HEK293 (cell line): ENCODE measurements around the gene XPR1.

ENCODE experiments used
- AEBP2 ChIP-seq: fragments of 450-650 bp; formaldehyde crosslinking; IDR thresholded peaks from 2 replicates; pipeline ENCODE4 v1.5.1; 2016; ENCODE audit warnings: missing biosample characterization, missing genetic modification characterization, borderline replicate concordance
- CTCF ChIP-seq: fragments of 450-650 bp; formaldehyde crosslinking; IDR thresholded peaks from 2 replicates; pipeline ENCODE4 v1.5.1; 2016; ENCODE audit warnings: missing biosample characterization, missing genetic modification characterization
- KLF16 ChIP-seq: fragments of 450-650 bp; formaldehyde crosslinking; IDR thresholded peaks from 2 replicates; pipeline ENCODE4 v1.5.1; 2017; ENCODE audit warnings: missing biosample characterization, missing genetic modification characterization
- MZF1 ChIP-seq: fragments of 450-650 bp; formaldehyde crosslinking; IDR thresholded peaks from 2 replicates; pipeline ENCODE4 v1.5.1; 2017; ENCODE audit warnings: missing biosample characterization, missing genetic modification characterization, borderline replicate concordance
- REST ChIP-seq: fragments of 450-650 bp; formaldehyde crosslinking; IDR thresholded peaks from 2 replicates; pipeline ENCODE4 v1.5.1; 2016; ENCODE audit warnings: missing biosample characterization, missing genetic modification characterization
- TCF7L2 ChIP-seq: IDR thresholded peaks from 2 replicates; pipeline ENCODE4 v1.6.1; 2011; ENCODE audit warnings: low read depth, mild to moderate bottlenecking, inconsistent platforms, low read length, moderate library complexity, borderline replicate concordance
- ZBTB11 ChIP-seq: fragments of 450-650 bp; formaldehyde crosslinking; conservative IDR thresholded peaks from 2 replicates; pipeline ENCODE4 v1.5.1; 2016; ENCODE audit warnings: low read depth, missing biosample characterization, missing genetic modification characterization
- ZNF121 ChIP-seq: fragments of 450-650 bp; formaldehyde crosslinking; IDR thresholded peaks from 2 replicates; pipeline ENCODE4 v1.5.1; 2016; ENCODE audit warnings: missing biosample characterization, missing genetic modification characterization
- ZNF24 ChIP-seq: fragments of 450-650 bp; formaldehyde crosslinking; IDR thresholded peaks from 2 replicates; pipeline ENCODE4 v1.5.1; 2016; ENCODE audit warnings: missing biosample characterization, missing genetic modification characterization
- ZNF274 ChIP-seq, 2 experiments: fragments of 200-500 bp in 1 of 2; fragments of 450-650 bp in 1 of 2; sonication (Bioruptor generic) in 1 of 2; formaldehyde crosslinking in 1 of 2; IDR thresholded peaks; 2 replicates each; pipeline versions ENCODE4 v1.5.1 to v1.6.1; 2014 to 2016; ENCODE audit warnings: borderline replicate concordance in 1 of 2, inconsistent platforms in 1 of 2, low read length in 1 of 2, missing biosample characterization in 1 of 2, missing genetic modification characterization in 1 of 2
- ZNF791 ChIP-seq: fragments of 450-650 bp; formaldehyde crosslinking; IDR thresholded peaks from 2 replicates; pipeline ENCODE4 v1.5.1; 2016; ENCODE audit warnings: missing biosample characterization, missing genetic modification characterization
- TF ChIP-seq, protein P1 (sequence below): fragments of 450-650 bp; formaldehyde crosslinking; IDR thresholded peaks from 2 replicates; pipeline ENCODE4 v1.5.1; 2016; ENCODE audit warnings: missing biosample characterization, missing genetic modification characterization

- no peak for TF ChIP-seq CTCF (tag by site-specific recombination)
- TF ChIP-seq REST (tag by site-specific recombination), result no peak
- TF ChIP-seq ZNF121 (tag by site-specific recombination), result no peak
- no peak for TF ChIP-seq ZNF791 (tag by site-specific recombination)
- no peak for TF ChIP-seq MZF1 (tag by site-specific recombination)
- no peak for TF ChIP-seq ZBTB11 (tag by site-specific recombination)
- TF ChIP-seq, protein P1, sequence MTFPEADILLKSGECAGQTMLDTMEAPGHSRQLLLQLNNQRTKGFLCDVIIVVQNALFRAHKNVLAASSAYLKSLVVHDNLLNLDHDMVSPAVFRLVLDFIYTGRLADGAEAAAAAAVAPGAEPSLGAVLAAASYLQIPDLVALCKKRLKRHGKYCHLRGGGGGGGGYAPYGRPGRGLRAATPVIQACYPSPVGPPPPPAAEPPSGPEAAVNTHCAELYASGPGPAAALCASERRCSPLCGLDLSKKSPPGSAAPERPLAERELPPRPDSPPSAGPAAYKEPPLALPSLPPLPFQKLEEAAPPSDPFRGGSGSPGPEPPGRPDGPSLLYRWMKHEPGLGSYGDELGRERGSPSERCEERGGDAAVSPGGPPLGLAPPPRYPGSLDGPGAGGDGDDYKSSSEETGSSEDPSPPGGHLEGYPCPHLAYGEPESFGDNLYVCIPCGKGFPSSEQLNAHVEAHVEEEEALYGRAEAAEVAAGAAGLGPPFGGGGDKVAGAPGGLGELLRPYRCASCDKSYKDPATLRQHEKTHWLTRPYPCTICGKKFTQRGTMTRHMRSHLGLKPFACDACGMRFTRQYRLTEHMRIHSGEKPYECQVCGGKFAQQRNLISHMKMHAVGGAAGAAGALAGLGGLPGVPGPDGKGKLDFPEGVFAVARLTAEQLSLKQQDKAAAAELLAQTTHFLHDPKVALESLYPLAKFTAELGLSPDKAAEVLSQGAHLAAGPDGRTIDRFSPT, result no peak
- no peak for TF ChIP-seq AEBP2
- no peak for TF ChIP-seq TCF7L2
- no peak for TF ChIP-seq ZNF24
- TF ChIP-seq KLF16 (tag by site-specific recombination), result no peak
- TF ChIP-seq ZNF274 (IDR thresholded peaks at IDR 0.05; ENCODE audit: low read length), result no peak
- no peak for TF ChIP-seq ZNF274 (tag by site-specific recombination; IDR thresholded peaks at IDR 0.05; ENCODE audit: borderline replicate concordance)
Measured at GRCh38 chr1:180620581-180620980, 11.2 kb upstream of the XPR1 start.
